Endothelial cell of umbilical vein (primary cell): ENCODE data around the gene CXCL14. TPM values are rescaled to one million over a fixed set of nuclear protein-coding genes. Genes with fewer than 3 reads are reported as not detected.

Experiments used
- BruUV-seq: library from RNA; stranded (reverse); fragments of 400-500 nt; replicated peaks from 2 replicates; lab custom pipeline; 2021; lab: Mats Ljungman, UMichigan
- CTCF ChIA-PET: fragments of 300-600, 350-600 bp; sonication (Branson Sonifier 250); formaldehyde crosslinking; loops from one replicate; lab custom pipeline; 2021; ENCODE audit warnings: antibody characterized with exemption, inconsistent platforms; lab: Charles Lee
- POLR2A ChIA-PET: fragments of 300-600, 350-600 bp; sonication (Branson Sonifier 250); formaldehyde crosslinking; loops from one replicate; lab custom pipeline; 2021; ENCODE audit warnings: antibody characterized with exemption, inconsistent platforms; lab: Charles Lee
- DNase-seq: peaks from one replicate; pipeline ENCODE4 v3.0.0-alpha.2; 2011; ENCODE audit warnings: low read depth, low spot score
- FAIRE-seq: peaks from 2 replicates; lab custom pipeline; 2011; peaks lifted over from hg19 to GRCh38; lab: Jason Lieb, UNC
- H2AFZ ChIP-seq: 2 replicates; pipeline ENCODE4 v1.6.0; 2012; ENCODE audit warnings: low read depth, low read length, control low read depth, inconsistent platforms
- H3K27ac ChIP-seq: 2 replicates; pipeline ENCODE4 v1.5.1; 2011; ENCODE audit warnings: low read depth, mild to moderate bottlenecking, control low read depth, low read length, moderate library complexity; ENCODE audit not compliant: insufficient read depth
- H3K27me3 ChIP-seq, 2 experiments: 2 replicates each; pipeline versions ENCODE4 v1.6.0 to v1.6.1; 2011; ENCODE audit warnings: low read length in 2 of 2, mixed read lengths in 1 of 2; ENCODE audit not compliant: control insufficient read depth in 2 of 2, insufficient read depth in 2 of 2
- H3K36me3 ChIP-seq, 2 experiments: 2 replicates in 1 of 2; 3 replicates in 1 of 2; pipeline ENCODE4 v1.5.1; 2011; ENCODE audit warnings: low read length in 2 of 2, mild to moderate bottlenecking in 1 of 2, moderate library complexity in 1 of 2; ENCODE audit not compliant: control insufficient read depth in 2 of 2, insufficient read depth in 2 of 2; ENCODE audit errors: extremely low read depth in 1 of 2
- H3K4me1 ChIP-seq: 3 replicates; pipeline ENCODE4 v1.5.1; 2011; ENCODE audit warnings: mild to moderate bottlenecking, low read length; ENCODE audit not compliant: control insufficient read depth, insufficient read depth; ENCODE audit errors: extremely low read depth
- H3K4me2 ChIP-seq: 2 replicates; pipeline ENCODE4 v1.6.1; 2011; ENCODE audit warnings: low read length, control low read depth, mixed read lengths; ENCODE audit not compliant: insufficient read depth
- H3K4me3 ChIP-seq, 3 experiments: fragments of 200-600 bp in 1 of 3; sonication (generic), shearing (Covaris generic) in 1 of 3; replicated peaks in 1 of 3; 2 replicates each; pipeline ENCODE4 v1.5.1; 2011 to 2016; ENCODE audit warnings: control low read depth in 3 of 3, low read length in 3 of 3, mild to moderate bottlenecking in 2 of 3, inconsistent platforms in 1 of 3, low read depth in 1 of 3, moderate library complexity in 1 of 3; ENCODE audit not compliant: insufficient read depth in 1 of 3
- H3K79me2 ChIP-seq: 2 replicates; pipeline ENCODE4 v1.6.0; 2012; ENCODE audit warnings: low read length, inconsistent platforms; ENCODE audit not compliant: control insufficient read depth, insufficient read depth
- H3K9ac ChIP-seq: replicated peaks from 2 replicates; pipeline ENCODE3; 2011; ENCODE audit warnings: low read length, control low read depth; ENCODE audit not compliant: insufficient read depth; ENCODE audit errors: extremely low read depth
- H3K9me1 ChIP-seq: replicated peaks from 3 replicates; pipeline ENCODE4 v1.6.0; 2011; ENCODE audit warnings: mild to moderate bottlenecking, low read length; ENCODE audit not compliant: control insufficient read depth, insufficient read depth; ENCODE audit errors: extremely low read depth
- H3K9me3 ChIP-seq: replicated peaks from 2 replicates; pipeline ENCODE4 v1.5.1; 2012; ENCODE audit warnings: low read length, inconsistent platforms; ENCODE audit not compliant: control insufficient read depth, insufficient read depth
- H4K20me1 ChIP-seq: replicated peaks from 2 replicates; pipeline ENCODE3; 2011; ENCODE audit warnings: mild to moderate bottlenecking, low read length; ENCODE audit not compliant: control insufficient read depth, insufficient read depth; ENCODE audit errors: extremely low read depth
- EZH2 ChIP-seq: IDR thresholded peaks from 2 replicates; pipeline ENCODE4 v1.6.1; 2012; ENCODE audit warnings: borderline replicate concordance, low read depth, mild to moderate bottlenecking, moderate library complexity, low read length, inconsistent platforms; ENCODE audit not compliant: severe bottlenecking
- FOS ChIP-seq: IDR thresholded peaks from 2 replicates; pipeline ENCODE4 v1.6.1; 2011; ENCODE audit warnings: mild to moderate bottlenecking, low read length, moderate library complexity, borderline replicate concordance; ENCODE audit not compliant: insufficient read depth
- GATA2 ChIP-seq: IDR thresholded peaks from 2 replicates; pipeline ENCODE4 v1.7.0; 2011; ENCODE audit warnings: low read depth, mild to moderate bottlenecking, moderate library complexity, mixed read lengths, low read length; ENCODE audit not compliant: insufficient read length, insufficient read depth
- JUN ChIP-seq: IDR thresholded peaks from 2 replicates; pipeline ENCODE4 v1.6.1; 2011; ENCODE audit warnings: borderline replicate concordance, low read depth; ENCODE audit not compliant: insufficient read length, insufficient read depth
- MYC ChIP-seq: IDR thresholded peaks from one replicate; pipeline ENCODE4 v1.6.1; 2011; ENCODE audit warnings: mild to moderate bottlenecking, low read depth, low read length
- POLR2A ChIP-seq: IDR thresholded peaks from 2 replicates; pipeline ENCODE4 v1.6.1; 2012; ENCODE audit warnings: low read depth, mild to moderate bottlenecking, control low read depth, low read length
- POLR2AphosphoS5 ChIP-seq: IDR thresholded peaks from 2 replicates; pipeline ENCODE4 v1.6.1; 2012; ENCODE audit warnings: low read depth, mild to moderate bottlenecking, control low read depth, low read length, moderate library complexity; ENCODE audit not compliant: insufficient read depth
- dilution Hi-C: fragments of 300-500 bp; cut with MboI; formaldehyde crosslinking; loops from one replicate; pipeline ENCODE4 v1.15.0; 2019; ENCODE audit warnings: low sequenced_read_pairs; ENCODE audit not compliant: extremely low pct_ligation_motif_present
- intact Hi-C: fragments of 100-400 bp; cut with micrococcal nuclease; formaldehyde crosslinking; loops from one replicate; pipeline ENCODE4 v1.10.0; 2022
- polyA plus RNA-seq, 4 experiments: library from polyadenylated mRNA; depleted of rRNA in 3 of 4; stranded (reverse) in 3 of 4; unstranded in 1 of 4; fragments of >200 nt; gene quantifications; 2 replicates each; pipeline versions ENCODE4 v1.2.1 to v1.2.3, GENCODE V29; 2011 to 2012; ENCODE audit warnings: missing spikeins in 1 of 4
- total RNA-seq: library from RNA; stranded (reverse); gene quantifications from 2 replicates; pipeline ENCODE4 v1.2.3, GENCODE V29; 2021
- TF ChIP-seq, protein P1 (sequence below): IDR thresholded peaks from 2 replicates; pipeline ENCODE4 v1.6.1; 2011; ENCODE audit not compliant: insufficient read depth, insufficient read length
- TF ChIP-seq, protein P2 (sequence below), 2 donors: IDR thresholded peaks; 1 replicate in 1 of 2; 2 replicates in 1 of 2; pipeline ENCODE4 v1.5.1; 2011; ENCODE audit warnings: low read length in 2 of 2, mild to moderate bottlenecking in 2 of 2, moderate library complexity in 2 of 2, control low read depth in 1 of 2, inconsistent platforms in 1 of 2, low read depth in 1 of 2; ENCODE audit not compliant: insufficient read depth in 1 of 2; ENCODE audit errors: extremely low read depth in 1 of 2

The CXCL14 gene
- total and polyA plus RNA-seq, 2 donors (not counting 3 experiments of a cell fraction or from before 2014, with no cell fraction given) = not detected

DNA sequence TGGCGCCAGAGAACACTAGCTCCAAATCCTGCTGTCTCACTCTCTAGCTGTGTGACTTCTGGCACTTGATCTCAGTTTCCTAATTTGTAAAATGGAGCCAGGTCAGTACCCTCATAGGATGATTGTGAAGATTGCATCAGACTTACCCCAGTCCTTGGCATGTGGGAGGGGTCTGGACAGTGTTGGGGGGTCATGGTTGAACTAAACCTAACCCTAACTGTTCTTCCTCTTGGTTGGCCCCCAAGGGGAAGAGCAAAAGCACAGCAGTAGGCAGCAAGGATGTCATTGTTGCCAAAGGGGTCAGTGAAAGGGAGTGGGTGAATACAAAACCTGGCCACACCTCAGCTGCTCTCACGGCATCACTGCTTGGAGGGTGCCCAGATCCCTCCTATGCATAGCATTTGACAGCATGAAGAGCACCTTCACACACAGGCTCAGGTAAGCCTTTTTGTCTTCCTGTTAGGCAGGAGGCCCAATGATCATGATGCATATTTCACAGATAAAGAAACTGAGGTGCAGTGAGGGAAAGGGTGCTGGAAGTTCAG is 15.7 kb upstream of the CXCL14 start:
- intact Hi-C loops = no loop called here
- no TSS peak for BruUV-seq

More for the DNA sequence above, 15.7 kb upstream of the CXCL14 start:
- dilution Hi-C loops = loop anchor here (25.0 kb wide), 1 partner anchor 243 kb away; the partner anchor contains the start of gene SLC25A48
- ChIA-PET POLR2A (no interaction called here), CTCF (interaction anchor here (1.1 kb wide), 1 partner anchor 13 kb away, joined by 3 read pairs; no protein-coding TSS in a partner anchor)
- DNase-seq (no peak), FAIRE-seq (no peak)
- Histone ChIP-seq H3K27me3 (no peaks in the 10 kb centered on the region), H3K79me2 (no peaks in the 10 kb centered on the region), H3K9ac (no peak overlapping the region), H4K20me1 (no peaks in the 10 kb centered on the region), H2AFZ (no peak overlapping the region), H3K36me3 (no peaks in the 10 kb centered on the region), H3K9me1 (no peaks in the 10 kb centered on the region), H3K4me2 (no peak overlapping the region), H3K27ac (no peak overlapping the region), H3K9me3 (no peaks in the 10 kb centered on the region), H3K4me3 (no peak overlapping the region), H3K4me1 (no peaks in the 10 kb centered on the region)
- TF ChIP-seq MYC = no peak
- TF ChIP-seq, protein P1, sequence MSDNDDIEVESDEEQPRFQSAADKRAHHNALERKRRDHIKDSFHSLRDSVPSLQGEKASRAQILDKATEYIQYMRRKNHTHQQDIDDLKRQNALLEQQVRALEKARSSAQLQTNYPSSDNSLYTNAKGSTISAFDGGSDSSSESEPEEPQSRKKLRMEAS = no peak
- no peak for TF ChIP-seq EZH2
- no peak for TF ChIP-seq POLR2AphosphoS5
- TF ChIP-seq JUN = no peak
- TF ChIP-seq FOS = no peak
- TF ChIP-seq GATA2 = no peak
- TF ChIP-seq POLR2A = no peak
- TF ChIP-seq, protein P2, sequence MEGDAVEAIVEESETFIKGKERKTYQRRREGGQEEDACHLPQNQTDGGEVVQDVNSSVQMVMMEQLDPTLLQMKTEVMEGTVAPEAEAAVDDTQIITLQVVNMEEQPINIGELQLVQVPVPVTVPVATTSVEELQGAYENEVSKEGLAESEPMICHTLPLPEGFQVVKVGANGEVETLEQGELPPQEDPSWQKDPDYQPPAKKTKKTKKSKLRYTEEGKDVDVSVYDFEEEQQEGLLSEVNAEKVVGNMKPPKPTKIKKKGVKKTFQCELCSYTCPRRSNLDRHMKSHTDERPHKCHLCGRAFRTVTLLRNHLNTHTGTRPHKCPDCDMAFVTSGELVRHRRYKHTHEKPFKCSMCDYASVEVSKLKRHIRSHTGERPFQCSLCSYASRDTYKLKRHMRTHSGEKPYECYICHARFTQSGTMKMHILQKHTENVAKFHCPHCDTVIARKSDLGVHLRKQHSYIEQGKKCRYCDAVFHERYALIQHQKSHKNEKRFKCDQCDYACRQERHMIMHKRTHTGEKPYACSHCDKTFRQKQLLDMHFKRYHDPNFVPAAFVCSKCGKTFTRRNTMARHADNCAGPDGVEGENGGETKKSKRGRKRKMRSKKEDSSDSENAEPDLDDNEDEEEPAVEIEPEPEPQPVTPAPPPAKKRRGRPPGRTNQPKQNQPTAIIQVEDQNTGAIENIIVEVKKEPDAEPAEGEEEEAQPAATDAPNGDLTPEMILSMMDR (IDR thresholded peaks at IDR 0.05; ENCODE audit: extremely low read depth in 1 of 2, insufficient read depth in 1 of 2, low read depth in 1 of 2, low read length in 2 of 2) = no peak
